ENCODE results near the gene UBASH3A. TPM values are rescaled to one million over a fixed set of nuclear protein-coding genes. Genes with fewer than 3 reads are reported as not detected.

UBASH3A gene
- total RNA-seq, 5 donors from 2014 or later (not counting 1 experiment from before 2014, with no cell fraction given) = 59.1 to 98.8 (median 80.5) TPM

DNA sequence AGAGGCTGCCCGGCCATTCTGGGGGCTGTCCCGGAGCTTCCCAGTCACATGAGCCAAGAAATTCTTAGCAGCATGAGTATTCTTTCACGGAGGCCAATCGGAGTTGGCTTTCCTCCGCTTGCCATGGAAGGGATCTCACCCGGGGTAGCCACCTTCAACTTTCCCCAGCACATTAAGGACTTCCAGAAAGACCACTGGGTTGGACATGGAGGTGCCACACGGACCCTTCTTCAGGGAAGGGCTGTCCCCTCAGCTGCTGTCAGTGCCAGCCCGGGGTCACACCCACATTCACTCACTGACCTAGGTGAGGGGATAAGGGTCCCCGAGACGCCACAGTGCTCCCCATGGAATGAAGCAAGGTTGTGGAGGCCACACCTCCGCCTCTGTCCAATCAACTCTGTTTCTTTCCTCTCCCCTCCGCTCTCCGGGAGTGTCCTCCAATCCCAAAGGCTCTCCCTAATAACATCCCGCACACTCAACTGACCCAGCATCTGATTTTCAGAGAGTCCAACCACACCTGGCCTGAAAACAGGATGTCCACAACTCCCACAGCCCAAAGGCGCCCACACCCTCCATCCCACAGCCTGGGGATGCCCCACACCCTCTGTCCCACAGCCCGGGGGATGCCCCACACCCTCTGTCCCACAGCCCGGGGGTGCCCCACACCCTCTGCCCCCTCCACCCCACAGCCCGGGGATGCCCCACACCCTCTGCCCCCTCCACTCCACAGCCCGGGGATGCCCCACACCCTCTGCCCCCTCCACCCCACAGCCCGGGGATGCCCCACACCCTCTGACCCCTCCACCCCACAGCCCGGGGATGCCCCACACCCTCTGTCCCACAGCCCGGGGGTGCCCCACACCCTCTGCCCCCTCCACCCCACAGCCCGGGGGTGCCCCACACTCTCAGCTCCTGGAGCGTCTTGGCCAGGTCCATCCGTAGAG, 73.0 kb downstream of the UBASH3A start:
- Histone ChIP-seq H3K4me1 (ENCODE audit: control insufficient read depth in 1 of 2, extremely low read depth in 1 of 2, insufficient read depth in 2 of 2, low read length in 2 of 2) (no peaks in the 10 kb centered on the region), H3K9me3 (no peaks in the 10 kb centered on the region), H3K4me3 (ENCODE audit: control insufficient read depth in 1 of 2, extremely low read depth in 1 of 2, low read length in 1 of 2) (no peak overlapping the region), H3K27ac (ENCODE audit: low read length) (no peak overlapping the region), H3K36me3 (ENCODE audit: control insufficient read depth in 2 of 2, extremely low read depth in 1 of 2, insufficient read depth in 1 of 2, low read length in 1 of 2) (no peaks in the 10 kb centered on the region), H3K27me3 (replicated peaks in 1 of 2; ENCODE audit: control insufficient read depth in 2 of 2, extremely low read depth in 1 of 2, insufficient read depth in 2 of 2, low read length in 1 of 2) (peaks cover 0 to 32% of the 10 kb centered on the region in 2 experiments)
- DNase-seq (peak in 1 of 35 experiments; percentile 43), ATAC-seq (replicated peaks in 1 of 4) (no peak)
- peaks cover 0 to 8% (median 0%) of the 10 kb centered on the region in 3 donors for H3K4me1 Mint-ChIP-seq
- H3K4me3 Mint-ChIP-seq = no peak overlapping the region
- 89% methylated on average over 10 of the region's 25 CpGs for WGBS (ENCODE audit: insufficient coverage)
- CTCF ChIA-PET = no interaction called here
- H3K27ac Mint-ChIP-seq = no peak overlapping the region
- POLR2A ChIA-PET = no interaction called here
- H3K27me3 Mint-ChIP-seq = peaks cover 0 to 5% of the 10 kb centered on the region in 2 donors
- H3K36me3 Mint-ChIP-seq = no peaks in the 10 kb centered on the region
- no peaks in the 10 kb centered on the region for H3K9me3 Mint-ChIP-seq

DNA sequence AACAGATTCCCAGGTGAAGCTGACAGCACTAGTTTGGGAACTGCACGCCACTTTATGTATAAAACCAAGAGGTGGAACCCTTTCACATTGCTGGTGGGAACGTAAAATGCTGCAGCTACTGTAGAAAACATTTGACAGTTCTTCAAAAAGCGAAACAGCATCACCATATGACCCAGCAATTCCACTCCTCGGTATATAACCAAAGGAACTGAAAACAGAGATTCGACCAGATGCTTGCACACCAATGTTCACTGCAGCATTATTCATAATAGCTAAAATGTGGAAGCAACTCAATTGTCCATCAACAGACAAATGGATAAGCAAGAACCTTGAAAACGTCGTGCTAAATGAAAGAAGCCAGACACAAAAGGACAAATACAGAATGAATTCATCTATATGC, 74.8 kb downstream of the UBASH3A start:
- ChIA-PET POLR2A (no interaction called here), CTCF (no interaction called here)
- Mint-ChIP-seq H3K4me1 (peaks cover 0 to 8% (median 0%) of the 10 kb centered on the region in 3 donors), H3K4me3 (no peak overlapping the region), H3K27me3 (peaks cover 0 to 5% of the 10 kb centered on the region in 2 donors), H3K36me3 (no peaks in the 10 kb centered on the region), H3K27ac (no peak overlapping the region), H3K9me3 (no peaks in the 10 kb centered on the region)
- no peak for ATAC-seq (replicated peaks in 1 of 4)
- Histone ChIP-seq H3K4me3 (ENCODE audit: control insufficient read depth in 1 of 2, extremely low read depth in 1 of 2, low read length in 1 of 2) (no peak overlapping the region), H3K36me3 (ENCODE audit: control insufficient read depth in 2 of 2, extremely low read depth in 1 of 2, insufficient read depth in 1 of 2, low read length in 1 of 2) (no peaks in the 10 kb centered on the region), H3K4me1 (ENCODE audit: control insufficient read depth in 1 of 2, extremely low read depth in 1 of 2, insufficient read depth in 2 of 2, low read length in 2 of 2) (no peaks in the 10 kb centered on the region), H3K27me3 (replicated peaks in 1 of 2; ENCODE audit: control insufficient read depth in 2 of 2, extremely low read depth in 1 of 2, insufficient read depth in 2 of 2, low read length in 1 of 2) (peaks cover 0 to 24% of the 10 kb centered on the region in 2 experiments), H3K27ac (ENCODE audit: low read length) (no peak overlapping the region), H3K9me3 (no peaks in the 10 kb centered on the region)
- 89% methylated on average over 4 of the region's 7 CpGs for WGBS (ENCODE audit: insufficient coverage)
- no peak for DNase-seq

DNA sequence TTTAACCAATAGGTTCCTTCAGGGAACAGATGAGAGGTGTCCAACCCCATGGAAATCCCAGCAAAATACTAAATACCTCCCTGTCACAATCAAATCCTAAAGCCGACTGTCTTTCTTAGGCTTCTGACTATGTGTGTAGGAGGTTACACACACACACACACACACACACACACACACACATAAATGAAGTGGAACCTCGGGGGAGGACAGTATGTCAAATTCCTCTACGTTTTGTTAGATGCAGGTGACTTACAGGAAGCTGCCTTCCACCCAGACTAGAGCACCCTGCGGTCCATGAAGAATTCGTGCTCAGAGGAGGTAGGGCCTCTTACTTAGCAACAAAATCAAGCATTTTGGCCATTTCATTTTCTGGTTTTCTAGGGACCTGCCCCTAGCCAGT, 75.9 kb downstream of the UBASH3A start:
- Mint-ChIP-seq H3K4me1 (peaks cover 0 to 8% (median 0%) of the 10 kb centered on the region in 3 donors), H3K4me3 (no peak overlapping the region), H3K27ac (peak overlapping the region in 1 of 2 donors; percentile 34), H3K27me3 (peaks cover 0 to 2% of the 10 kb centered on the region in 2 donors), H3K9me3 (no peaks in the 10 kb centered on the region), H3K36me3 (no peaks in the 10 kb centered on the region)
- 75% methylated on average over 2 of the region's 5 CpGs for WGBS (ENCODE audit: insufficient coverage)
- Histone ChIP-seq H3K27ac (ENCODE audit: low read length) (no peak overlapping the region), H3K4me3 (ENCODE audit: control insufficient read depth in 1 of 2, extremely low read depth in 1 of 2, low read length in 1 of 2) (no peak overlapping the region), H3K27me3 (replicated peaks in 1 of 2; ENCODE audit: control insufficient read depth in 2 of 2, extremely low read depth in 1 of 2, insufficient read depth in 2 of 2, low read length in 1 of 2) (peaks cover 0 to 17% of the 10 kb centered on the region in 2 experiments), H3K36me3 (ENCODE audit: control insufficient read depth in 2 of 2, extremely low read depth in 1 of 2, insufficient read depth in 1 of 2, low read length in 1 of 2) (no peaks in the 10 kb centered on the region), H3K9me3 (no peaks in the 10 kb centered on the region), H3K4me1 (ENCODE audit: control insufficient read depth in 1 of 2, extremely low read depth in 1 of 2, insufficient read depth in 2 of 2, low read length in 2 of 2) (no peaks in the 10 kb centered on the region)
- ATAC-seq (replicated peaks in 1 of 4) (peak in 1 of 4 experiments; percentile 50), DNase-seq (no peak)
- ChIA-PET CTCF (interaction anchor here in 1 of 2 donors (0.7 kb wide), 1 partner anchor 21 kb away, joined by 4 read pairs; no protein-coding TSS in a partner anchor), POLR2A (no interaction called here)

DNA sequence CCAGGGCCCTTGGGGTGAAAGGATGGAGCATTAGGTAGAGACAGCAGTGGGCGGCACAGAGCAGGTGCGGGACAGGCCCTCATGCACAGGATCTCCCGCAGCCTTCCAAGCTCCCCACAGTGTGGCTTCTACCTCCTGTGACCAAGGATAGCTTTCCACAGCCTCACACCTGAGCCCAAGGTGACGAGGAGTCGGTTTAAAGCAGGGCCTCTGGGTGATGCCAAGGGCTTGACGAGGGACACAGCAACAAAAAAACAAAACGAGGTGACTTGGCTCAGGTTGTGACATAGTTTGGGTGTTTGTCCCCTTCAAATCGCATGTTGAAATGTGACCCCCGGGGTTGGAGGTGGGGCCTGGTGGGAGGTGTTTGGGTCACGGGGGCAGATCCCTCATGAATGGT, 77.0 kb downstream of the UBASH3A start:
- H3K4me3 Mint-ChIP-seq = no peak overlapping the region
- Histone ChIP-seq H3K27me3 (replicated peaks in 1 of 2; ENCODE audit: control insufficient read depth in 2 of 2, extremely low read depth in 1 of 2, insufficient read depth in 2 of 2, low read length in 1 of 2) (peaks cover 0 to 19% of the 10 kb centered on the region in 2 experiments), H3K4me3 (ENCODE audit: control insufficient read depth in 1 of 2, extremely low read depth in 1 of 2, low read length in 1 of 2) (no peak overlapping the region), H3K27ac (ENCODE audit: low read length) (no peak overlapping the region), H3K4me1 (ENCODE audit: control insufficient read depth in 1 of 2, extremely low read depth in 1 of 2, insufficient read depth in 2 of 2, low read length in 2 of 2) (no peaks in the 10 kb centered on the region), H3K36me3 (ENCODE audit: control insufficient read depth in 2 of 2, extremely low read depth in 1 of 2, insufficient read depth in 1 of 2, low read length in 1 of 2) (no peaks in the 10 kb centered on the region), H3K9me3 (no peaks in the 10 kb centered on the region)
- H3K4me1 Mint-ChIP-seq = peaks cover 0 to 8% (median 0%) of the 10 kb centered on the region in 3 donors
- no peak overlapping the region for H3K27ac Mint-ChIP-seq
- H3K36me3 Mint-ChIP-seq = no peaks in the 10 kb centered on the region
- DNase-seq (no peak), ATAC-seq (replicated peaks in 1 of 4) (no peak)
- H3K27me3 Mint-ChIP-seq = peaks cover 0 to 2% of the 10 kb centered on the region in 2 donors
- CTCF ChIA-PET = no interaction called here
- POLR2A ChIA-PET = no interaction called here
- no peaks in the 10 kb centered on the region for H3K9me3 Mint-ChIP-seq
- WGBS (ENCODE audit: insufficient coverage) = 81% methylated on average over 3 of the region's 10 CpGs

DNA sequence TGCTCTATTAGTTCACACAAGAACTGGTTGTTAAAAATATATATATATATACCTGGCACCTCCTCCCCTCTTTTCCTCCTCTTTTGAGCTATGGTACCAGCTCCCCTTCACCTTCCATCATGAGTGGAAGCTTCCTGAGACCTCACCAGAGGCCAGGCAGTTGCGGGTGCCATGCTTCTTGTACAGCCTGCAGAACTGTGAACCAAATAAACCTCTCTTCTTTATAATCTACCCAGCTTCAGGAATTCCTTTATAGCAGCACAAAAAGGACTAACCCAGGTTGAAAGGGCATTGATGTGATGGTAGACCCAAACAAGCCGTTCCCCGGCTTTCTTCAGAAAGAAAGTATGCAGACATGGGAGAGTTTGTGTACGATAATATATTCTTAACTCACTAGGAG, 77.5 kb downstream of the UBASH3A start:
- no peak overlapping the region for H3K27ac ChIP-seq (ENCODE audit: low read length)
- no peaks in the 10 kb centered on the region for H3K36me3 ChIP-seq (ENCODE audit: control insufficient read depth in 2 of 2, extremely low read depth in 1 of 2, insufficient read depth in 1 of 2, low read length in 1 of 2)
- H3K4me3 ChIP-seq (ENCODE audit: control insufficient read depth in 1 of 2, extremely low read depth in 1 of 2, low read length in 1 of 2) = no peak overlapping the region
- no peaks in the 10 kb centered on the region for H3K9me3 ChIP-seq
- ChIA-PET POLR2A (no interaction called here), CTCF (no interaction called here)
- H3K9me3 Mint-ChIP-seq = no peaks in the 10 kb centered on the region
- H3K36me3 Mint-ChIP-seq = no peaks in the 10 kb centered on the region
- no peak overlapping the region for H3K27ac Mint-ChIP-seq
- ATAC-seq (replicated peaks in 1 of 4) (no peak), DNase-seq (no peak)
- peaks cover 0 to 2% of the 10 kb centered on the region in 2 donors for H3K27me3 Mint-ChIP-seq
- H3K4me3 Mint-ChIP-seq = no peak overlapping the region
- H3K4me1 Mint-ChIP-seq = peaks cover 0 to 8% (median 0%) of the 10 kb centered on the region in 3 donors
- WGBS (ENCODE audit: insufficient coverage) = no CpG with 5 or more reads among the region's 4 CpGs
- H3K27me3 ChIP-seq (replicated peaks in 1 of 2; ENCODE audit: control insufficient read depth in 2 of 2, extremely low read depth in 1 of 2, insufficient read depth in 2 of 2, low read length in 1 of 2) = peaks cover 0 to 18% of the 10 kb centered on the region in 2 experiments
- H3K4me1 ChIP-seq (ENCODE audit: control insufficient read depth in 1 of 2, extremely low read depth in 1 of 2, insufficient read depth in 2 of 2, low read length in 2 of 2) = no peaks in the 10 kb centered on the region

DNA sequence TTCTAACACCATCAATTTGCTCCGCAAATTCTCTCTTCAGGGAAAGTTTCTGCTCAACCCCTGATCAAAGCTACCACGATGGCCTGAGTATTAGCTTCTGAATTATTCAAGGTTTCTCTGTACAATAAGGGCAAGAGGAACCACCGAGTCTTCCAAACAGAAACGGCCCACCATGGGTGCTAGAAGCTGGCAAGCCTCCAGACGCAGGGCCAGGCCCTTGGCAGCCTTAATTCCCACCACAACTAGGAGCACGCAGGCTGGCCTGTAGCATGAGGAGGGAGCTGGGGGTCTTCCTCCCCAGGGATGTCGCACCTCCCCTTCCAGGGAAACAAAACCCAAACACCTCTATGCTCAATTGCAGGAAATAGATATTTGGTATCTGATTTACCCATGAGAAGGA, 81.3 kb downstream of the UBASH3A start:
- no peak overlapping the region for H3K4me3 Mint-ChIP-seq
- peaks cover 7 to 12% of the 10 kb centered on the region in 2 donors for H3K27me3 Mint-ChIP-seq
- H3K4me1 Mint-ChIP-seq = peaks cover 0 to under 1% (median 0%) of the 10 kb centered on the region in 3 donors
- no peak for DNase-seq
- no peaks in the 10 kb centered on the region for H3K36me3 ChIP-seq (ENCODE audit: control insufficient read depth in 2 of 2, extremely low read depth in 1 of 2, insufficient read depth in 1 of 2, low read length in 1 of 2)
- ChIA-PET POLR2A (no interaction called here), CTCF (no interaction called here)
- no peaks in the 10 kb centered on the region for H3K4me1 ChIP-seq (ENCODE audit: control insufficient read depth in 1 of 2, extremely low read depth in 1 of 2, insufficient read depth in 2 of 2, low read length in 2 of 2)
- ATAC-seq (replicated peaks in 1 of 4) = no peak
- H3K9me3 ChIP-seq = no peaks in the 10 kb centered on the region
- no peak overlapping the region for H3K4me3 ChIP-seq (ENCODE audit: control insufficient read depth in 1 of 2, extremely low read depth in 1 of 2, low read length in 1 of 2)
- peaks cover 3% of the 10 kb centered on the region for H3K36me3 Mint-ChIP-seq
- peaks cover 0 to 23% of the 10 kb centered on the region in 2 experiments for H3K27me3 ChIP-seq (replicated peaks in 1 of 2; ENCODE audit: control insufficient read depth in 2 of 2, extremely low read depth in 1 of 2, insufficient read depth in 2 of 2, low read length in 1 of 2)
- WGBS (ENCODE audit: insufficient coverage) = 90% methylated on average over 2 of the region's 7 CpGs
- H3K27ac ChIP-seq (ENCODE audit: low read length) = no peak overlapping the region
- no peak overlapping the region for H3K27ac Mint-ChIP-seq
- H3K9me3 Mint-ChIP-seq = no peaks in the 10 kb centered on the region

Measured in T-cell (primary cell).